Epithelial cell of esophagus (primary cell): Measurements from ENCODE around the gene CCDC171.
A peak's percentile ranks its signal among the peaks of the same experiment; 100 is the strongest.
"Not testable (repeated sequence)": the region's sequence is repeated elsewhere in the genome, so short reads cannot be mapped to it uniquely, and the experiment has no call there.

Source experiments
- DNase-seq: peaks from one replicate; pipeline ENCODE4 v3.0.0; 2010; ENCODE audit warnings: low read depth
- H3K4me3 ChIP-seq: 2 replicates; pipeline ENCODE4 v1.5.1; 2011; ENCODE audit warnings: mild to moderate bottlenecking, low read length, control low read depth
- CTCF ChIP-seq: IDR thresholded peaks from 2 replicates; pipeline ENCODE4 v1.5.1; 2011; ENCODE audit warnings: low read depth, mild to moderate bottlenecking, low read length, control low read depth, inconsistent platforms; ENCODE audit not compliant: insufficient read depth; ENCODE audit errors: missing control alignments

Gene CCDC171

GRCh38 chr9:15697446-15697851 is 144.6 kb downstream of the CCDC171 start:
- no peak overlapping the region for H3K4me3 ChIP-seq
- no peak for TF ChIP-seq CTCF
- peak; percentile 58 for DNase-seq

- not testable (repeated sequence) for H3K4me3 ChIP-seq, DNase-seq
Observed at GRCh38 chr9:15699876-15700559, 147.2 kb downstream of the CCDC171 start.

GRCh38 chr9:15707000-15707399 is 154.2 kb downstream of the CCDC171 start:
- no peak for DNase-seq
- no peak overlapping the region for H3K4me3 ChIP-seq
- no peak for TF ChIP-seq CTCF

- no peak overlapping the region for H3K4me3 ChIP-seq
- DNase-seq, result peak; percentile 30
- TF ChIP-seq CTCF, result no peak
Observed at GRCh38 chr9:15711531-15711930, 158.7 kb downstream of the CCDC171 start.

- H3K4me3 ChIP-seq, result no peak overlapping the region
- DNase-seq, result no peak
- no peak for TF ChIP-seq CTCF
Observed at GRCh38 chr9:15711931-15712330, 159.1 kb downstream of the CCDC171 start.

GRCh38 chr9:15714746-15715145 is 161.9 kb downstream of the CCDC171 start:
- no peak for DNase-seq
- TF ChIP-seq CTCF, result no peak
- no peak overlapping the region for H3K4me3 ChIP-seq

GRCh38 chr9:15717290-15717967 is 164.6 kb downstream of the CCDC171 start:
- no peak for TF ChIP-seq CTCF

More at GRCh38 chr9:15717290-15717967, 164.6 kb downstream of the CCDC171 start:
- no peak overlapping the region for H3K4me3 ChIP-seq
- DNase-seq, result peak; percentile 22
